ENCODE measurements around the gene ZFYVE27.

Gene ZFYVE27

DNA sequence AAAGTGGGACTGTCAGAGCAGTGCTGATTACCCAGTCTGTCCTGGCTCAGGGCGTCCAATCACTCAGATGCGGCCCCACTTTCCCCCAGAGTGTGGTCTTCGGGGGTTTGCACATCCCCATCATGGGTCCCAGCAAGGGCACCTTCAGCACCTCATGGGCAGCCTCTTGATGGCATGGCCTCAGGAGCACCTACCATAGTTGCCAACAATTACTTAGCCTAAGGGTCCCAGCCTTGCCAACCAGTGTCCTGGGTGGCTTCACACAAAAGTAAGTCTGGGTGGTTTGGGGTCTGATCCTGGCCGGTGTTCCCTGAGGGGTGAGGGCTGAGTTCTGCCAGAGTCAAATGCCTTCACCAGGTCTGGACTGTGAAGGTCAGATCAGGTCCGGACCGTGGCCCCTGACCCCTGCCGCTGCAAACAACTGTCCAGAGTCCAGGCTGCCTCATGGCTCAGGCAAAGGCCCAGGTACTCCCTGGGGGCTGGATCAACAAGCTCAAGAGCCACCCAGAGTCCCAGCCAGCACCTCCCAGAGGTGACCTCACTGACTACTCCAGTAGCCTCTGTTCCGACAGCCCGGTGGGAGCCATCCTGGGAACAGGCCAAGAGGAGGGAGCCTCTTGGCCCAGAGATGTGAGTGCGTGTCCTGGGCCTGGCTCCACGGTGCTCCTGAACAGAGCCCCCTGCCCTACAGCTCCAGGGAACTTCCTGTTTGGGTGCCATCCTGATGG lies 29.6 kb upstream of the ZFYVE27 start:
- no peak for TF ChIP-seq NFIC (IDR thresholded peaks at IDR 0.05)
- no peak for TF ChIP-seq ZBTB7A (IDR thresholded peaks at IDR 0.05; ENCODE audit: low read depth)
- TF ChIP-seq TAF1 (IDR thresholded peaks at IDR 0.05; ENCODE audit: low read depth) = no peak
- no peak for TF ChIP-seq TCF12 (IDR thresholded peaks at IDR 0.05; ENCODE audit: low read depth)
- TF ChIP-seq TEAD4 (IDR thresholded peaks at IDR 0.05) = no peak
- TF ChIP-seq, protein P1, sequence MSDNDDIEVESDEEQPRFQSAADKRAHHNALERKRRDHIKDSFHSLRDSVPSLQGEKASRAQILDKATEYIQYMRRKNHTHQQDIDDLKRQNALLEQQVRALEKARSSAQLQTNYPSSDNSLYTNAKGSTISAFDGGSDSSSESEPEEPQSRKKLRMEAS (IDR thresholded peaks at IDR 0.05) = no peak
- no peak for TF ChIP-seq EP300 (IDR thresholded peaks at IDR 0.05; ENCODE audit: borderline replicate concordance)

DNA sequence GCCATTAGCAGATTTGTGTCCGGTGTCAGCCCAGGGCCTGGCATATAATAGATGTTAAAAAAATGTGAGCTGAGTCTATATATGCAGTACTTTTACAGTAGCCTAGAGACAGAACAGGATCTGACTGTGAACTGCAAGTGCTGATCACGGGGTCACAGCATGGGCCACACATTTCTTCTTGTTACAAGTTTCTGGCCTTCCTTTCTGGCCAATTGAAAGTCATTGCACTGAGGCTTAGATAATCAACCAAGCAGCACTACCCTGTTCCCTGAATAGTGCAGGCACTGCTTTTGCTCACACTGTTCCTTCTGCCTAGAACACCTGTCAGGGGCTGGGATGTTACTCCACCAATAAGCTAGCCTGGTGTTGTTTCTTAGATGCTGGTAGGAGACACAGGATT lies 28.8 kb upstream of the ZFYVE27 start:
- TF ChIP-seq CEBPB (IDR thresholded peaks at IDR 0.05) (no peak), CREB1 (IDR thresholded peaks at IDR 0.05; ENCODE audit: low read depth) (no peak), EP300 (IDR thresholded peaks at IDR 0.05; ENCODE audit: borderline replicate concordance) (no peak), REST (IDR thresholded peaks at IDR 0.05; ENCODE audit: low read depth) (no peak), YY1 (IDR thresholded peaks at IDR 0.05; ENCODE audit: low read depth) (no peak), RAD21 (IDR thresholded peaks at IDR 0.05; ENCODE audit: low read depth) (no peak), EGR1 (IDR thresholded peaks at IDR 0.05) (no peak), FOXM1 (IDR thresholded peaks at IDR 0.05; ENCODE audit: borderline replicate concordance, low read depth) (no peak), TCF12 (IDR thresholded peaks at IDR 0.05; ENCODE audit: low read depth) (no peak), TEAD4 (IDR thresholded peaks at IDR 0.05) (no peak)
- TF ChIP-seq, protein P1 (IDR thresholded peaks at IDR 0.05) = no peak
- TF ChIP-seq, protein P2, sequence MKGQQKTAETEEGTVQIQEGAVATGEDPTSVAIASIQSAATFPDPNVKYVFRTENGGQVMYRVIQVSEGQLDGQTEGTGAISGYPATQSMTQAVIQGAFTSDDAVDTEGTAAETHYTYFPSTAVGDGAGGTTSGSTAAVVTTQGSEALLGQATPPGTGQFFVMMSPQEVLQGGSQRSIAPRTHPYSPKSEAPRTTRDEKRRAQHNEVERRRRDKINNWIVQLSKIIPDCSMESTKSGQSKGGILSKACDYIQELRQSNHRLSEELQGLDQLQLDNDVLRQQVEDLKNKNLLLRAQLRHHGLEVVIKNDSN (IDR thresholded peaks at IDR 0.05) = no peak

DNA sequence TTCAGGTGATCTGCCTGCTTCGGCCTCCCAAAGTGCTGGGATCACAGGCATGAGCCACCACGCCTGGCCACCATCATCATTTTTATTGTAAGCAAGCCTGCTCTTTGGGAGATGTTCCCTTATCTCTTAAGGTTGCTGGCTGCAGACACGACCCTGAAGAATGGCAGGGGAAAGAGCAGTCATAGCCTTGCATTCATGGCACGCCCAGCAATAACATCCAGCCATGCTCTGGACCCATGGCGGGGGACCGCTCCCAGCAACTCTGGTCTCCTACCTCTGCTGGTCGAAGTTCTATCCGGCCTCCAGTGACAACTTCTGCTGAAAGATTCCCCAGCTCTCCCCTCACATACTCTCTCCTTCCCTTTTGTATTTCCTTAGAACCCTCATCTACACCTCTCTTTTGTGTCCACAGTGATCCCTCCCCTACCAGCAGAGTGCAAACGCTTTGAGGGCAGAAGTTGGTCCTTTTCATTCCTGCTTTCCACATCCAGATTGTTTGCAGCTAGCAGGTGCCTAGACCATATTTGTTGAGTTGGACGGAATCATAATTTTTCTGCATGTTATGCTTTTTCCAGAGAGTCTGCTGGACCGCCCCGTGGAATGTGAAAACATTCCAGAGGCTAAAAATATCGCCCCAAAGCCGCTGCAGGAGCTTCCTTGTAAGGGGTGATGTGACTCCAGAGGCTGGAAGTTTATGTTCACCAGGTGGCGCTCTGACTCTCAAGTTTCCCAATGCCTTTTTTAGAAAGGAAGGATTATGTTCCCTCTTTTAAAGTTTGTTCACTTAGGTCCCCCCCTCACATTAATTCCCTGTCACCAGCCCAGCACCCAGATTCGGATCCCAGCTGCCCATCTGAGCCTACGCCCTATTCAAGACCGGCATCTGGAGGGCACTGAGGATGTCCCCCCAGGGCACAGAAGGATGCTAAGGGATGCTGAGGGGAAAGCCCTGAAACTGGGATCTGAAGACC lies 27.7 kb upstream of the ZFYVE27 start:
- TF ChIP-seq NFIC (IDR thresholded peaks at IDR 0.05) (no peak), CREB1 (IDR thresholded peaks at IDR 0.05; ENCODE audit: low read depth) (no peak), TEAD4 (IDR thresholded peaks at IDR 0.05) (peak; percentile 78), YY1 (IDR thresholded peaks at IDR 0.05; ENCODE audit: low read depth) (0 out of 2 replicates have a peak, but pooled peaks have one; percentile 12), ZBTB7A (IDR thresholded peaks at IDR 0.05; ENCODE audit: low read depth) (no peak), FOXM1 (IDR thresholded peaks at IDR 0.05; ENCODE audit: borderline replicate concordance, low read depth) (no peak), CEBPB (IDR thresholded peaks at IDR 0.05) (no peak), TAF1 (IDR thresholded peaks at IDR 0.05; ENCODE audit: low read depth) (no peak), EGR1 (IDR thresholded peaks at IDR 0.05) (no peak), EP300 (IDR thresholded peaks at IDR 0.05; ENCODE audit: borderline replicate concordance) (no peak), RAD21 (IDR thresholded peaks at IDR 0.05; ENCODE audit: low read depth) (peak; percentile 89)
- TF ChIP-seq, protein P1 (IDR thresholded peaks at IDR 0.05) = no peak

DNA sequence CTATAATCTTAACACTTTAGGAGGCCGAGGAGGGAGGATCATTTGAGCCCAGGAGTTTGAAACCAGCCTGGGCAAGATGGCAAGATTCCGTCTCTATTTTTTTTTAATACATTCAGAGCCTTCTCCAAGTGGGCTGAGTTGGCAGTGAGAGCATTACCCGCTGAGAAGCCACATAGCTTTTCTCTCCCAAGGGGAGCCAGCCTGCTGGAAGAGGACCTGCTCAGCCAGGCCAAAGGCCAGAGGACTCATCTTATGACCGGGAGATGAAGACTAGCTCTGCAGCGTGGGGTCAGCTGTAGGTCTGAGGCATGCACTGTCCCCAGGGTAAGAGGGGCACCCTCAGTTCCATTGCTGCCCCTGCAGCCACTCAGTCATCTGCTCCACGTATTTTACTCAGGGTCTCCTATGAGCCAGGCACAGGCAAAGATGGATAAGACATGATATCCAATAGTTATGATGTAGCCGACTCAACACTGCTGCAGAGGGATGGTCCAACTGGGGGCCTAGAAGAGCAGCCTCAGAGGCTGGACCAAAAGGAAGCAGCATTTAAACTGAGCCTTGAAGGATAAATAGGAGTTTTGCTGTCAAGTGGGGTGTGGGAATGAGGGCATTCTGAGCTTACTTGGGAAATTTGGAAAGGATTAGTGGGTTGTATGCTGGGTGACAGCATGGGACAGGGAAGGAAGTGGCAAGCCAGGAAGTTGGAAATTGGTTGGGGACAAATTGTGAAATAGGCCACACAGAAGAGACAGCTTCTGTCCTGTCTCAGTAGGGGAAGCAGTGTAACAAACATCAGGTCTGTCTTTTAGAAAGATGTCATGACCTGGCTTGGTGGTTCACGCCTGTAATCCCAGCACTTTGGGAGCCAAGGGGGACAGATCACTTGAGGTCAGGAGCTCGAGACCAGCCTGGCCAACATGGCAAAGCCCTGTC lies 25.0 kb upstream of the ZFYVE27 start:
- TF ChIP-seq CEBPB (IDR thresholded peaks at IDR 0.05) (no peak), RAD21 (IDR thresholded peaks at IDR 0.05; ENCODE audit: low read depth) (no peak), TAF1 (IDR thresholded peaks at IDR 0.05; ENCODE audit: low read depth) (no peak), EGR1 (IDR thresholded peaks at IDR 0.05) (no peak), REST (IDR thresholded peaks at IDR 0.05; ENCODE audit: low read depth) (no peak), CREB1 (IDR thresholded peaks at IDR 0.05; ENCODE audit: low read depth) (no peak)
- TF ChIP-seq, protein P1 (IDR thresholded peaks at IDR 0.05) = no peak
